Thoracic aorta (tissue), 2 donors: ENCODE measurements around the gene GTPBP2. TPM values are rescaled to one million over a fixed set of nuclear protein-coding genes. Genes with fewer than 3 reads are reported as not detected.

Experiments
- ATAC-seq: fragments of 150-250 bp; one replicate; pipeline ENCODE4 v1.8.0; 2017; ENCODE audit warnings: low read depth; ENCODE audit not compliant: insufficient number of reproducible peaks, low FRiP score
- DNase-seq: peaks from one replicate; pipeline ENCODE4 v3.0.0-alpha.2; 2020; ENCODE audit warnings: low spot score
- H3K27ac ChIP-seq, 2 donors: fragments of 200-600 bp; sonication (generic); 1 replicate in 1 of 2; 2 replicates in 1 of 2; pipeline ENCODE4 v1.5.1; 2016; ENCODE audit warnings: mild to moderate bottlenecking in 2 of 2, moderate library complexity in 2 of 2
- H3K27me3 ChIP-seq: fragments of 200-600 bp; sonication (generic); replicated peaks from 2 replicates; pipeline ENCODE4 v1.6.0; 2016; ENCODE audit warnings: mild to moderate bottlenecking; ENCODE audit not compliant: insufficient read depth
- H3K36me3 ChIP-seq: fragments of 200-600 bp; sonication (generic); one replicate; pipeline ENCODE4 v1.5.1; 2016
- H3K4me1 ChIP-seq, 2 donors: fragments of 200-600 bp; sonication (generic); 1 replicate in 1 of 2; 2 replicates in 1 of 2; pipeline versions ENCODE4 v1.5.1 to v1.6.0; 2016; ENCODE audit warnings: low read depth in 2 of 2, mild to moderate bottlenecking in 1 of 2; ENCODE audit not compliant: control insufficient read depth in 1 of 2
- H3K4me3 ChIP-seq: fragments of 200-600 bp; sonication (generic); 2 replicates; pipeline ENCODE4 v1.5.1; 2016; ENCODE audit warnings: mild to moderate bottlenecking
- H3K9me3 ChIP-seq: fragments of 200-600 bp; sonication (generic); 2 replicates; pipeline ENCODE4 v1.5.1; 2016
- total RNA-seq, 2 donors: library from RNA; depleted of rRNA; stranded (reverse); fragments of >200 nt; gene quantifications; one replicate each; pipeline versions ENCODE4 v1.1.0 to v1.2.3, GENCODE V29; 2016
- TF ChIP-seq, protein P1 (sequence below): fragments of 200-600 bp; sonication (generic); IDR thresholded peaks from one replicate; pipeline ENCODE4 v1.5.1; 2019; ENCODE audit warnings: antibody characterized with exemption

GTPBP2 gene
- total RNA-seq, 2 donors from 2014 or later = 45.9 to 66.1 TPM

DNA sequence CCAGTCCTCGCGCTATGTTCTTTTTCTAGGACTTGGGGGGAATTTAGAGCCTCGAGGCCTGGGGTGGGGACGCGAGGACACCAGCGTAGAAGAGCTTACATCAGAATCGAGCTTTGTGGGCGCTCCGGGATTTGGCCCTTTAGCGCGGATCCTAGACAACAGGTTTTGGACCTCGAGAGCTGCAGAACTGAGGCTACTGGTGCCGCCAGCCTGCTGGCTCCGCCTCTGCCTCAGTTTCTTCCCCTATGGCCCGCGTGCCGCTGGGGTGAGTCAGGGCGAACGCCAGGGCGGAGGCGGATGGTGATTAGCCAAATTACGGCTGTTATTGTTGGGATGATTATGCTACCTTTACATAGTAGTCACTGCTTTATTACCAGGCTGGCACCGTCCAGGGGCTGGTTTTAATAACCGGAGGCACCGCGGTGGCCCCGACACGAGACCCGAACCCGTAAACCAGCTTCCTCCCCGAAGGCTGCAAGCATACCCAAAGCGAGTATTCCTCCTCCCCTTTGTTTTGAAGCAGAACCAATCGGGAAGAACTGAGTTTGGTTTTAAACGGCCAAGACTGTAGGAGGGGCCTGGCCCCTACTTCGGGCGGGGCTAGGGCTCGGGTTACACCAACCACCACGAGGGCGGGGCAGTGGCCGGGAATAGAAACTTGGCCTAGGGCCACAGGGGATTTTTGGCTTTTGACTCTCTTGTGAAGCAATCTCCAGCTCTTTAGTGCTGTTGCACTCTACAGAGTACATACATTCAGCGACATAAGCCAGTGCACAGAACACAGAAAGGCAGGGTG, 639 bp upstream of the GTPBP2 start:
- Histone ChIP-seq H3K27ac (peak overlapping the region; percentile 94 to 98), H3K36me3 (peaks cover 13% of the 10 kb centered on the region), H3K4me3 (peak overlapping the region; percentile 94), H3K9me3 (no peaks in the 10 kb centered on the region), H3K27me3 (no peaks in the 10 kb centered on the region), H3K4me1 (peaks cover 10 to 28% of the 10 kb centered on the region in 2 donors)
- TF ChIP-seq, protein P1, sequence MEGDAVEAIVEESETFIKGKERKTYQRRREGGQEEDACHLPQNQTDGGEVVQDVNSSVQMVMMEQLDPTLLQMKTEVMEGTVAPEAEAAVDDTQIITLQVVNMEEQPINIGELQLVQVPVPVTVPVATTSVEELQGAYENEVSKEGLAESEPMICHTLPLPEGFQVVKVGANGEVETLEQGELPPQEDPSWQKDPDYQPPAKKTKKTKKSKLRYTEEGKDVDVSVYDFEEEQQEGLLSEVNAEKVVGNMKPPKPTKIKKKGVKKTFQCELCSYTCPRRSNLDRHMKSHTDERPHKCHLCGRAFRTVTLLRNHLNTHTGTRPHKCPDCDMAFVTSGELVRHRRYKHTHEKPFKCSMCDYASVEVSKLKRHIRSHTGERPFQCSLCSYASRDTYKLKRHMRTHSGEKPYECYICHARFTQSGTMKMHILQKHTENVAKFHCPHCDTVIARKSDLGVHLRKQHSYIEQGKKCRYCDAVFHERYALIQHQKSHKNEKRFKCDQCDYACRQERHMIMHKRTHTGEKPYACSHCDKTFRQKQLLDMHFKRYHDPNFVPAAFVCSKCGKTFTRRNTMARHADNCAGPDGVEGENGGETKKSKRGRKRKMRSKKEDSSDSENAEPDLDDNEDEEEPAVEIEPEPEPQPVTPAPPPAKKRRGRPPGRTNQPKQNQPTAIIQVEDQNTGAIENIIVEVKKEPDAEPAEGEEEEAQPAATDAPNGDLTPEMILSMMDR = no peak
- DNase-seq = peak; percentile 86
- peak; percentile 94 for ATAC-seq

DNA sequence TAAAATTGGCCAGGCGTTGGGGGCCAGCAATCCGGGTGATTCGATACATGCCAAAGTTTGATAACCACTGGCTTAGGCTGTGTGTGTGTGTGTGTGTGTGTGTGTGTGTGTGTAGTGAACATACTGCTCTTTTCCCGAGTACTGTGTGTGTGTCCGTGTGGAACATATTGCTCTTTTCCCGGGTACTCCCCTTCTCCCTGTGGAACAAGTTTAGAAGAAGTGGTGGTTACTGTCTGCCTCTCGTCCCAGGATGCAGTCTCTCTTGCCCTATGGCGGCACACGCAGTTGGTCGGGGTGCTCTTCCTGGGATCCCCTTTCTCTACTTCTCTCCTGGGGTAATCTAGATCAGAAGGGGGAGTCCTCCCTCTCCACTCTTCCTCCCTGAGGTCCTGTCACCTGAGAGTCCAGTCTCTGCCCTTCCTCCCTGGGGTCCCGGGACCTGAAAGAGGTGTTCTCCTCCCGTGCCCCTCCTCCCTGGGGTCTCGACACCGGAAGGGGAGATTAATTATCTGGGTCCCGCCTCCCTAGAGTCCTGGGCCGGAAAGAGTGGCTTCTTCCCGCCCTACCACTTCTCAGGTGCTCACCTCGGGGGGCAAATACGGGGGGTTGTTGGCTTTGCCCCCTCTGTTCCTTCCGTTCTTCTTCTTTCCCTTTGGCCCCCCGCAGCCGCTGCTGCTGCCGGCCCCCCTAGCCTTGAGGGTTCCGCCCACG, 516 bp downstream of the GTPBP2 start:
- Histone ChIP-seq H3K4me1 (peaks cover 10 to 28% of the 10 kb centered on the region in 2 donors), H3K9me3 (no peaks in the 10 kb centered on the region), H3K27me3 (no peaks in the 10 kb centered on the region), H3K36me3 (peaks cover 25% of the 10 kb centered on the region), H3K4me3 (peak overlapping the region; percentile 94), H3K27ac (peak overlapping the region; percentile 89 to 91)
- TF ChIP-seq, protein P1 = no peak
- ATAC-seq = no peak
- no peak for DNase-seq

DNA sequence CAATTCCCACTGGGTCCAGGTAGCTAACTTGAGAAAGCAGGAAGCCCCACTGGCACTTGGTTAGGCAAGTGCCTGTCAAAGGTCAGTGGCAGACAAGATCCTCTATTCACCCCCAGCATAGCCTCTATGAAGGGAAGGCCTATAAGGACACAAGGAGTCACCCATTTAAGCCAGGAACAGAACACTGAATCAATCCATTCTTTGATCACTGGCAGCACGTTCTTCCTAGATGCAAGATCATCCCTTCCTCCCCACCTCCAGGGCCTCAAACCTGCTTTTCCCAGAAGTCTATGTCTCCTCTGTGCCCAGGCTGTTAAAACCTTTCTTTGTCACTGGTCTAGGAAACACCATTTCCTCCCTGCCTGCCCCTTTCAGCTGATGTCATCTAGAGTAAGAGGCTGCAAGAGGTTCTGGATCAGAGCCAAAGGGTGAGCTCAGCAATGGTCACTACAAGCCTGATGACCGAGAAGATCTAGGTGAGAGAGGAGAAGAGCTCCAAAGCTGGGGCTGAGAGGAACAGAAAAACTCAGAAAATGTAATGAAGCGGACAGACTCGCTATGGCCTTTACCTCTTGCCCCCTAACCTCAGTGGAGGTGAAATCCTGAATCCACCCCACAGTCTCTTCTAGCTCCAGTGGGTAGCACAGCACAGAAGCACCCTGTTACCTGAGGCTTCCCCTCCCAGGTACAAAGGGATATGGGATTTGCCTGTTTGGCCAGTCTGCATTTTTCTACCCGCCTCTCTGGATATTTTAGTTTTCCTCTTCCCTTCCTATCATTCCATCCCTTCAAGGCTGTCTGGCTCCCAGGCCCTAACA, 1.8 kb downstream of the GTPBP2 start:
- no peaks in the 10 kb centered on the region for H3K9me3 ChIP-seq
- peaks cover 38% of the 10 kb centered on the region for H3K36me3 ChIP-seq
- TF ChIP-seq, protein P1 = no peak
- H3K27me3 ChIP-seq = no peaks in the 10 kb centered on the region
- H3K4me3 ChIP-seq = peak overlapping the region; percentile 94
- ATAC-seq = no peak
- peak overlapping the region; percentile 56 to 63 for H3K27ac ChIP-seq
- peak; percentile 87 for DNase-seq
- H3K4me1 ChIP-seq = peaks cover 10 to 28% of the 10 kb centered on the region in 2 donors

GRCh38 chr6:43625393-43625992, 3.6 kb downstream of the GTPBP2 start:
- H3K27ac ChIP-seq = no peak overlapping the region
- H3K4me3 ChIP-seq = no peak overlapping the region
- H3K36me3 ChIP-seq = peaks cover 53% of the 10 kb centered on the region
- TF ChIP-seq, protein P1 = no peak
- ATAC-seq (no peak), DNase-seq (no peak)
- no peaks in the 10 kb centered on the region for H3K9me3 ChIP-seq
- H3K27me3 ChIP-seq = no peaks in the 10 kb centered on the region
- H3K4me1 ChIP-seq = peaks cover 10 to 28% of the 10 kb centered on the region in 2 donors
